Uterus (tissue), 2 donors: ENCODE data around the gene SIM2.

Source experiments
- POLR2A ChIP-seq, 2 donors: fragments of 450-650 bp; IDR thresholded peaks; one replicate each; pipeline ENCODE4 v1.6.1; 2016; ENCODE audit warnings: antibody characterized with exemption in 2 of 2, mild to moderate bottlenecking in 1 of 2, moderate library complexity in 1 of 2
- TF ChIP-seq, protein P1 (sequence below), 4 experiments: fragments of 200-600 bp in 2 of 4; fragments of 450-650 bp in 2 of 4; sonication (generic) in 2 of 4; IDR thresholded peaks; one replicate each; pipeline ENCODE4 v1.5.1; 2016 to 2019; ENCODE audit warnings: antibody characterized with exemption in 4 of 4, mild to moderate bottlenecking in 2 of 4, moderate library complexity in 1 of 4

DNA sequence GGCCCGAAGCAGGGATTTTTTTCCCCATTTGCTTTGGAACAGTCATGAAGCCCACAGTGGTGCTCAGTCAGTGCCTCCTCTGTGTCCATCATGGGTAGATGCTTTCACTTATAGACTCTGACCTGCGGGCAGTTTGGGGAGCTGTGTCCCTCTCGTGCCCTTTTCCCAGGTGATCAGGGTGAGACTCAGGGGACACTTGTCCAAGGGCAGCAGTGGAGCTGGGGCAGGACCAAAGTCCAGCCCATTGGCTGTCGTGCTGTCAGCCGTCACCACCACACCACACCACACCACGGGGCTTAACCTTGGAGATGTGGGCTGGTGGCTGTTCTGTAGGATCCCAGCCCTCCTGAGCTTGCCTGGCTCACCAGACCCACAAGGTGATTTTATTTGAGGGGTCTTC lies 34.9 kb downstream of the SIM2 start:
- TF ChIP-seq, protein P1, sequence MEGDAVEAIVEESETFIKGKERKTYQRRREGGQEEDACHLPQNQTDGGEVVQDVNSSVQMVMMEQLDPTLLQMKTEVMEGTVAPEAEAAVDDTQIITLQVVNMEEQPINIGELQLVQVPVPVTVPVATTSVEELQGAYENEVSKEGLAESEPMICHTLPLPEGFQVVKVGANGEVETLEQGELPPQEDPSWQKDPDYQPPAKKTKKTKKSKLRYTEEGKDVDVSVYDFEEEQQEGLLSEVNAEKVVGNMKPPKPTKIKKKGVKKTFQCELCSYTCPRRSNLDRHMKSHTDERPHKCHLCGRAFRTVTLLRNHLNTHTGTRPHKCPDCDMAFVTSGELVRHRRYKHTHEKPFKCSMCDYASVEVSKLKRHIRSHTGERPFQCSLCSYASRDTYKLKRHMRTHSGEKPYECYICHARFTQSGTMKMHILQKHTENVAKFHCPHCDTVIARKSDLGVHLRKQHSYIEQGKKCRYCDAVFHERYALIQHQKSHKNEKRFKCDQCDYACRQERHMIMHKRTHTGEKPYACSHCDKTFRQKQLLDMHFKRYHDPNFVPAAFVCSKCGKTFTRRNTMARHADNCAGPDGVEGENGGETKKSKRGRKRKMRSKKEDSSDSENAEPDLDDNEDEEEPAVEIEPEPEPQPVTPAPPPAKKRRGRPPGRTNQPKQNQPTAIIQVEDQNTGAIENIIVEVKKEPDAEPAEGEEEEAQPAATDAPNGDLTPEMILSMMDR (IDR thresholded peaks at IDR 0.05), result no peak
- TF ChIP-seq POLR2A (IDR thresholded peaks at IDR 0.05), result no peak
